BE2C (cell line): ENCODE results near the gene DISC1.
"Not testable (repeated sequence)": the region's sequence is repeated elsewhere in the genome, so short reads cannot be mapped to it uniquely, and the experiment has no call there.

Experiments used
- DNase-seq: peaks from one replicate; pipeline ENCODE4 v3.0.0-alpha.2; 2020
- H3K27me3 ChIP-seq: fragments of 250-450 bp; sonication (Bioruptor Pico); 2 replicates; pipeline ENCODE4 v1.5.1; 2020; ENCODE audit warnings: mild to moderate bottlenecking
- H3K36me3 ChIP-seq: fragments of 250-450 bp; sonication (Bioruptor Pico); 2 replicates; pipeline ENCODE4 v1.5.1; 2020; ENCODE audit warnings: mild to moderate bottlenecking
- H3K4me1 ChIP-seq: fragments of 250-450 bp; sonication (Bioruptor Pico); 2 replicates; pipeline ENCODE4 v1.5.1; 2020
- H3K4me3 ChIP-seq: 2 replicates; pipeline ENCODE4 v1.5.1; 2011; ENCODE audit warnings: low read depth, low read length
- H3K9me3 ChIP-seq: fragments of 250-450 bp; sonication (Bioruptor Pico); 2 replicates; pipeline ENCODE4 v1.5.1; 2020
- CTCF ChIP-seq: IDR thresholded peaks from 2 replicates; pipeline ENCODE4 v1.5.1; 2012; ENCODE audit warnings: mild to moderate bottlenecking, low read depth, low read length

DISC1 gene

GRCh38 chr1:231896806-231897205 lies 270.2 kb downstream of the DISC1 start:
- DNase-seq = no peak
- Histone ChIP-seq H3K36me3 (no peaks in the 10 kb centered on the region), H3K4me1 (no peaks in the 10 kb centered on the region), H3K27me3 (no peaks in the 10 kb centered on the region), H3K4me3 (no peak overlapping the region), H3K9me3 (no peaks in the 10 kb centered on the region)
- TF ChIP-seq CTCF = no peak

- DNase-seq = no peak
- TF ChIP-seq CTCF = no peak
- H3K4me3 ChIP-seq = no peak overlapping the region
- no peaks in the 10 kb centered on the region for H3K27me3 ChIP-seq
- no peaks in the 10 kb centered on the region for H3K4me1 ChIP-seq
- H3K9me3 ChIP-seq = no peaks in the 10 kb centered on the region
- no peaks in the 10 kb centered on the region for H3K36me3 ChIP-seq
Measured at GRCh38 chr1:231899046-231899445, 272.5 kb downstream of the DISC1 start.

- Histone ChIP-seq H3K4me1 (no peaks in the 10 kb centered on the region), H3K27me3 (no peaks in the 10 kb centered on the region), H3K36me3 (no peaks in the 10 kb centered on the region), H3K4me3 (no peak overlapping the region), H3K9me3 (no peaks in the 10 kb centered on the region)
- DNase-seq = no peak
- no peak for TF ChIP-seq CTCF
Measured at GRCh38 chr1:231899713-231900435, 273.3 kb downstream of the DISC1 start.

- Histone ChIP-seq H3K4me3 (no peak overlapping the region), H3K4me1 (no peaks in the 10 kb centered on the region), H3K36me3 (no peaks in the 10 kb centered on the region), H3K9me3 (no peaks in the 10 kb centered on the region), H3K27me3 (no peaks in the 10 kb centered on the region)
- TF ChIP-seq CTCF = no peak
- DNase-seq = no peak
Measured at GRCh38 chr1:231903586-231904081, 277.0 kb downstream of the DISC1 start.

GRCh38 chr1:231907310-231907709 lies 280.7 kb downstream of the DISC1 start:
- DNase-seq, H3K9me3 ChIP-seq, H3K4me1 ChIP-seq, H3K4me3 ChIP-seq, H3K36me3 ChIP-seq, H3K27me3 ChIP-seq: not testable (repeated sequence)

GRCh38 chr1:231913493-231913892 lies 286.9 kb downstream of the DISC1 start:
- no peak for DNase-seq
- Histone ChIP-seq H3K36me3 (no peaks in the 10 kb centered on the region), H3K4me3 (no peak overlapping the region), H3K4me1 (peaks cover 3% of the 10 kb centered on the region), H3K27me3 (no peaks in the 10 kb centered on the region), H3K9me3 (no peaks in the 10 kb centered on the region)
- TF ChIP-seq CTCF = no peak
